ENCODE results near the gene ZMYM4.

Gene ZMYM4

DNA sequence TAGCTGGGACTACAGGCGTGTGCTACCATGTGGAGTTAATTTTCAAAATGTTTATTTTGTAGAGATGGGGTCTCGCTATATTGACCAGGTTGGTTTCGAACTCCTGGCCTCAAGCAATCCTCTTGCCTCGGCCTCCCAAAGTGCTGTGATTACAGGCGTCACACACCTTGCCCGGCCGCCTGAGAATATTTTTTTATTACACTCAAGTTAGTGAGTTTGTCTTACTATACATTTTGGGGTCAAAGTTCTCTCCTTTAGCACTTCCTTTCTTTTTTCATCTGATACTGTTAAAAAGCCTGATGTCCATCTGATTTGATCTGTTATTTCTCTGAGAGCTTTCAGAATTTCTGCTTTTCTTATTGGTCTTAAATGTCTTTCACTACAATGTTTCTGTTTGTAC lies 159.9 kb downstream of the ZMYM4 start:
- H3K4me3 ChIP-seq (ENCODE audit: low read length): no peak overlapping the region
- no peak for DNase-seq (ENCODE audit: low read depth)
- TF ChIP-seq CTCF (conservative IDR thresholded peaks at IDR 0.05; ENCODE audit: low read depth, low read length): no peak

- DNase-seq (ENCODE audit: low read depth): no peak
- no peak for TF ChIP-seq CTCF (conservative IDR thresholded peaks at IDR 0.05; ENCODE audit: low read depth, low read length)
- no peak overlapping the region for H3K4me3 ChIP-seq (ENCODE audit: low read length)
These were observed 162.3 kb downstream of the ZMYM4 start for GRCh38 chr1:35430762-35431161.

GRCh38 chr1:35431173-35431599 lies 162.7 kb downstream of the ZMYM4 start:
- no peak overlapping the region for H3K4me3 ChIP-seq (ENCODE audit: low read length)
- DNase-seq (ENCODE audit: low read depth): no peak
- TF ChIP-seq CTCF (conservative IDR thresholded peaks at IDR 0.05; ENCODE audit: low read depth, low read length): no peak

GRCh38 chr1:35432231-35432630 lies 163.7 kb downstream of the ZMYM4 start:
- DNase-seq (ENCODE audit: low read depth): no peak
- TF ChIP-seq CTCF (conservative IDR thresholded peaks at IDR 0.05; ENCODE audit: low read depth, low read length): no peak
- no peak overlapping the region for H3K4me3 ChIP-seq (ENCODE audit: low read length)

DNA sequence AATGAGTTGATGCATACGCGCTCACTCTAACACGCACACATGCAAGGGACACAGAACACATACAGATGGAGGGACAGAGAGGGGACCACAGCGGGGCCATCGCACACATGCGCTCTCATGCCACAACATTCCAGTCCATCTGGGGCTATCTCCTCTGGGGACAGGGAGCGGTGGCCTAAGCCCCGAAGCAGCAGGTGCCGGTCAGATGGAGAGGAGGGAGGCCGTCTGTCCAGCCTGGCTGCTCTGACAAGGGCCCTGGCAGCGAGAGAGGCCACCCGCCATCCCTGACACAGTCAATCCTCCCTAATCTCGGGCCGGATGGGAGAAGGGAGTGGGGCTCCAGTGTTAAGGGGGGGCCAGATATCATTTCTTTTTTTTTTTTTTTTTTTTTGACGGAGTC lies 165.2 kb downstream of the ZMYM4 start:
- no peak overlapping the region for H3K4me3 ChIP-seq (ENCODE audit: low read length)
- TF ChIP-seq CTCF (conservative IDR thresholded peaks at IDR 0.05; ENCODE audit: low read depth, low read length): no peak
- no peak for DNase-seq (ENCODE audit: low read depth)

DNA sequence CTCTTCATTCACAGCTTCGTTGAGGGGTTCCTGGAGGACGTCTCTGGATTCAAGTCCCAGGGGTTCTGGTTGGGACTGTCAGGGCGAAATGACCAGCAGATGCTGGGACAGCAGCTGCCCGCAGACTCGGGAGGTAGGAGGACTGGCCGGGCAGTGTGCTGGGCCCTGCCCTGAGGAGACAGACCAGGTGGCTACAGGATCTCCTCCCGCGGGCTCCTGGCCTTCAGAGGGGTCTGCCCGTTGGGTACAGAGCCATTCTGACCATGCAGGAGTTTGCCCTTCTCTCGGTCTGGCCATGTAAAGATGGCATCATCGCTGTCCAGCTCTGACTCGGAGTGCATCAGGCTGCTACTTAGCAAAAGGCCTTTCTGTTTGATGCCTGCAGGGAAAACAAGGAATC lies 166.2 kb downstream of the ZMYM4 start:
- no peak for TF ChIP-seq CTCF (conservative IDR thresholded peaks at IDR 0.05; ENCODE audit: low read depth, low read length)
- no peak overlapping the region for H3K4me3 ChIP-seq (ENCODE audit: low read length)
- DNase-seq (ENCODE audit: low read depth): no peak

DNA sequence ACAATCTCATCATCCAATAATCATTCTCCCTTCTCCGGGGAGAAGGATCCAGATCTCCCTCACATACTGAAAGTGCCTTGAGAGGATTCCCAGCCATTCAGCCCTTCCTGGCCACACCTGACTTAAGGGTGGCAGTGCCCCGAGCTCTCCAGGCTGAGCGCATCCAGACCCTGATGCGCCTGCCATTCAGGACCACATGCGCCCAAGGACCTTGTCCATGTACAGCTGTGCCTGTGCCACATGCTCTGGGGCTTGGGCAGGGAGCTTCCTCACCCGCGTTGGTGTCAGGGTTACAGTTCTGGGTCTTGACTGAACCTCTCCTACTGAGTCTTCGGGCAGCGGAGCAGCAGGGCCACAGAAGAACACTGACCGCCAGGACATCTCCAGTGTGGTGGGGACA lies 167.6 kb downstream of the ZMYM4 start:
- TF ChIP-seq CTCF (conservative IDR thresholded peaks at IDR 0.05; ENCODE audit: low read depth, low read length): no peak
- no peak for DNase-seq (ENCODE audit: low read depth)
- no peak overlapping the region for H3K4me3 ChIP-seq (ENCODE audit: low read length)

All from retinal pigment epithelial cell (primary cell).